AG04450 (cell line): ENCODE measurements around the gene SCP2. TPM values are rescaled to one million over a fixed set of nuclear protein-coding genes. Genes with fewer than 3 reads are reported as not detected.

ENCODE experiments used
- CTCF ChIA-PET: fragments of 300-600, 350-600 bp; formaldehyde crosslinking; extraction: SDS; loops from one replicate; lab custom pipeline; 2022; ENCODE audit warnings: antibody characterized with exemption, inconsistent platforms; lab: Charles Lee
- POLR2A ChIA-PET: fragments of 350-600 bp; formaldehyde crosslinking; extraction: SDS; loops from one replicate; lab custom pipeline; 2021; ENCODE audit warnings: antibody characterized with exemption, inconsistent platforms; lab: Yijun Ruan, JAX
- DNase-seq: peaks from one replicate; pipeline ENCODE4 v3.0.0-alpha.2; 2011; ENCODE audit warnings: low read depth, low spot score
- H3K27ac ChIP-seq: one replicate; pipeline ENCODE4 v1.5.1; 2012; ENCODE audit warnings: low read depth, low read length, control low read depth
- H3K27me3 ChIP-seq: one replicate; pipeline ENCODE4 v1.6.0; 2012; ENCODE audit warnings: low read length; ENCODE audit not compliant: control insufficient read depth, insufficient read depth
- H3K4me3 ChIP-seq: 2 replicates; pipeline ENCODE4 v1.5.1; 2011; ENCODE audit warnings: mild to moderate bottlenecking, low read depth, low read length, control low read depth
- H3K9me3 ChIP-seq: 2 replicates; pipeline ENCODE4 v1.5.1; 2012; ENCODE audit warnings: low read length; ENCODE audit not compliant: control insufficient read depth, insufficient read depth
- polyA plus RNA-seq: library from polyadenylated mRNA; depleted of rRNA; stranded (reverse); fragments of >200 nt; gene quantifications from 2 replicates; pipeline ENCODE4 v1.2.3, GENCODE V29; 2011
- TF ChIP-seq, protein P1 (sequence below): IDR thresholded peaks from 2 replicates; pipeline ENCODE4 v1.5.1; 2011; ENCODE audit warnings: low read depth, low read length, control low read depth, inconsistent platforms

SCP2 gene
- polyA plus RNA-seq, 1 experiment = 278 TPM

DNA sequence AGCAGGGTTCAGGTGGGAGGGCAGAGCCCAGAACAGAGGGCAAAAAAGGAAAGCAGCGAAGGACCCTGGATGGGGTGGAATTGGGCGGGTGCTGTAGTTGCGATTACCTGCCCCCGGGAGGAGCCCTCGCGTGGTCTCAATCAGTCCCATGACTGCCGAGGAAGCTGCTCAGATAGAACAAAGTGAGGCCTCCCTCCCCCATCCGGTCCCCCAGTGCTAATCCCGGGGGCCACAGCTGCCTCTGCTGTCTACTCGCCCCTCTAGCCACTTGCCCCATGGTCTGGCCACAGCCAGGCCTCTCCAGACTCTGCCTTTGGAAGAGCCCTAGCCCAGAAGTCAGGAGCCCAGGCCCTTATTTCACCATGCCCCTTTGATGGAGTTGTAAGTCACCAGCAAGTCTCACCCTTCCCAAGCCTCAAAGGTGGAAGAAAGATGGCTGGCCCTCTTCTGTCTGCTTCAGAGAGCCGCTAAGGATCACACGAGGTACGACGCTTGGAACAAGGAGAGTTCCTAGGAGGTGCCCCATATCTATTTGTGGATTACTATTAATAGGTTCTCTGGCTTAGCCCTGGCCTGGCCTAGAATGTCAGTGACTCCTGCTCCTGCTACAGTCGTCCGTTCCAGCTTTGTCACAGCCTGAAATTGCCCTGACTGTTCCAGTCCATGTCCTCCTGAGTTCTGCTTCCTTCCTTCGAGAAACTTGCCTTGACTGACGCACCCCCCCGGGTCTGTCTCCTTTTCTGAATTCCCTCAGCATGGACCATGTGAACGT, 22.0 kb upstream of the SCP2 start:
- CTCF ChIA-PET = interaction anchor here (0.8 to 1.5 kb wide), 2 partner anchors 281 to 282 kb away, joined by 3 read pairs; no protein-coding TSS in a partner anchor

GRCh38 chr1:52906135-52906603, 20.9 kb upstream of the SCP2 start:
- no peak overlapping the region for H3K27ac ChIP-seq
- CTCF ChIA-PET = interaction anchor here (1.5 kb wide), 1 partner anchor 280 kb away, joined by 3 read pairs; no protein-coding TSS in a partner anchor
- H3K27me3 ChIP-seq = no peaks in the 10 kb centered on the region
- no peaks in the 10 kb centered on the region for H3K9me3 ChIP-seq
- DNase-seq = no peak
- TF ChIP-seq, protein P1, sequence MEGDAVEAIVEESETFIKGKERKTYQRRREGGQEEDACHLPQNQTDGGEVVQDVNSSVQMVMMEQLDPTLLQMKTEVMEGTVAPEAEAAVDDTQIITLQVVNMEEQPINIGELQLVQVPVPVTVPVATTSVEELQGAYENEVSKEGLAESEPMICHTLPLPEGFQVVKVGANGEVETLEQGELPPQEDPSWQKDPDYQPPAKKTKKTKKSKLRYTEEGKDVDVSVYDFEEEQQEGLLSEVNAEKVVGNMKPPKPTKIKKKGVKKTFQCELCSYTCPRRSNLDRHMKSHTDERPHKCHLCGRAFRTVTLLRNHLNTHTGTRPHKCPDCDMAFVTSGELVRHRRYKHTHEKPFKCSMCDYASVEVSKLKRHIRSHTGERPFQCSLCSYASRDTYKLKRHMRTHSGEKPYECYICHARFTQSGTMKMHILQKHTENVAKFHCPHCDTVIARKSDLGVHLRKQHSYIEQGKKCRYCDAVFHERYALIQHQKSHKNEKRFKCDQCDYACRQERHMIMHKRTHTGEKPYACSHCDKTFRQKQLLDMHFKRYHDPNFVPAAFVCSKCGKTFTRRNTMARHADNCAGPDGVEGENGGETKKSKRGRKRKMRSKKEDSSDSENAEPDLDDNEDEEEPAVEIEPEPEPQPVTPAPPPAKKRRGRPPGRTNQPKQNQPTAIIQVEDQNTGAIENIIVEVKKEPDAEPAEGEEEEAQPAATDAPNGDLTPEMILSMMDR = no peak
- H3K4me3 ChIP-seq = no peak overlapping the region
- POLR2A ChIA-PET = interaction anchor here (0.6 to 0.8 kb wide), 2 partner anchors 11 to 54 kb away, joined by 3 to 7 read pairs; no protein-coding TSS in a partner anchor

More for the DNA sequence above, 22.0 kb upstream of the SCP2 start:
- POLR2A ChIA-PET = interaction anchor here (0.6 kb wide), 1 partner anchor 55 kb away, joined by 3 read pairs; no protein-coding TSS in a partner anchor
- TF ChIP-seq, protein P1 = peak; percentile 44
- Histone ChIP-seq H3K4me3 (no peak overlapping the region), H3K27me3 (no peaks in the 10 kb centered on the region), H3K27ac (no peak overlapping the region), H3K9me3 (no peaks in the 10 kb centered on the region)
- no peak for DNase-seq

GRCh38 chr1:52907068-52907811, 19.8 kb upstream of the SCP2 start:
- Histone ChIP-seq H3K9me3 (no peaks in the 10 kb centered on the region), H3K27ac (no peak overlapping the region), H3K4me3 (no peak overlapping the region), H3K27me3 (no peaks in the 10 kb centered on the region)
- DNase-seq = no peak
- TF ChIP-seq, protein P1 = no peak
- ChIA-PET POLR2A (interaction anchor here (0.8 kb wide), 1 partner anchor 12 kb away, joined by 7 read pairs; no protein-coding TSS in a partner anchor), CTCF (no interaction called here)

DNA sequence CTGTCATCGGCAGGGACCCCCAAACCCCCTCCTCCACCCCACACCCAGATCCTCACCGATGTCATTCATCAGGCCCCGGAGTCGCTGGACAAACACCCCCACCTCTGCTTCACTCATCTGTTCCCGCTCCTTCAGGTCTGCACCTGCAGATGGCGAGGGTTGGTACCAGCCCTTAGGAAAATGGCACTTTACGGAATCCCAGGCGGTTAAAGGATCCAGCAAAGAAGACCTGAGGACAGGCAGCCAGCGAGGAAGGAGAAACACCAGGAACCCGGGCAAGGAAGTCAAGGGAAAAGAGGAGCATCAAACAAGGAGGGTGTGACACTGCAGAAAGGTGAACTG, 19.3 kb upstream of the SCP2 start:
- POLR2A ChIA-PET = no interaction called here
- CTCF ChIA-PET = no interaction called here
- no peak overlapping the region for H3K27ac ChIP-seq
- no peak for DNase-seq
- TF ChIP-seq, protein P1 = no peak
- H3K9me3 ChIP-seq = no peaks in the 10 kb centered on the region
- H3K27me3 ChIP-seq = no peaks in the 10 kb centered on the region
- no peak overlapping the region for H3K4me3 ChIP-seq
